ENCODE measurements around the gene ZC3H18. TPM values are rescaled to one million over a fixed set of nuclear protein-coding genes. Genes with fewer than 3 reads are reported as not detected.
A peak's percentile ranks its signal among the peaks of the same experiment; 100 is the strongest.

ZC3H18 gene
- polyA plus RNA-seq, 3 donors, result 5.5 to 36.4 (median 6.8) TPM

DNA sequence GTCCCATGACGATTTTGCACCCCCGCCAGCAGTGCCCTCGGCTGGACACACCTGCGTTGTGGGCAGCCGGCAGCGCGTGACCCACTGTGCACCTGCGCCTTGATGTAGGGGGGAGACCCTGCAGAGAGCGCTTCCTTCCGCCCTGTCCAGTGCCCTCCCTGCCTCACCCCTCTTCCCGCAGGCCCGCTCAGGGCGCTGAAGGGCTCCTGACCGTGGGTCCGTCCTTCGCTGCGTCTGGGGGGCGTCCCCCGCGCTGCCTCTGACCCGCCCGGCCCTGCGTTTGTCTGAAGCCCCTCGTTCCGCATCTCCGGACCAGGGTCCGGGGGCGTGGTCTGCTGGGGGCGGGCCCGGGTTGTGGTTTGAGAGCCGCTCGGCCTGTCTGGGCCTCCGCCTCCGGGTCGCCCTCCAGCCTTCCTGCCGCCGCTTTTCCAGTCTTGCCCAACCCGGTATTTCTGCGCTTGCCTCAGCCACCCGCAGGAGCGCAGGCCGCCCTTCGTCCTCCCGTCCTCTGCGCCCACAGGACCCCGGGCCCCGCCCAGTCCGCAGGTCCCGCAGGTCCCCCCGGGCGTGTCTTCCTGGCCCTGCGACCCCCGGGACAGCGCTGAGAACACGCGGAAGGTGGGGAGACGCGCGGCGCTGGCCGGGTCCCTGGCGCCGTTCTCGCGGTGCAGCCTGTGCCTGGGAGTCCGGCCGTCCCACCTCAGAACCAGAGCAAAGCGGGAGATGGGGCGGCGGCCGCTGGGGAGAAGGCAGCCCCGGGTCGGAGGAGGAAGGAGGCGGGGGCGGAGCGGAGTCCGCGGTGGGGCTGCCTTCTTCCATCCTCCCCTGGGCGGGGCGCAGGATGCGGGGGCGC is 64.2 kb downstream of the ZC3H18 start:
- Mint-ChIP-seq H3K4me3 (peak overlapping the region; percentile 69 to 85), H3K27ac (peak overlapping the region in 1 of 7 donors; percentile 65)
- H3K4me2 ChIP-seq (replicated peaks; ENCODE audit: extremely low read depth, low read length, poor library complexity, severe bottlenecking), result peak overlapping the region; percentile 79

More for the DNA sequence above, 64.2 kb downstream of the ZC3H18 start:
- peak; percentile 58 to 90 (median 58) for DNase-seq
- H3K27ac ChIP-seq (ENCODE audit: low read depth in 1 of 2, low read length in 2 of 2), result no peak overlapping the region
- peaks cover 30% of the 10 kb centered on the region for H4K20me1 ChIP-seq (ENCODE audit: insufficient read depth, low read length)
- peaks cover 0 to 5% of the 10 kb centered on the region in 2 donors for H3K9me3 ChIP-seq (replicated peaks in 1 of 2; ENCODE audit: control insufficient read depth in 1 of 2, insufficient read depth in 1 of 2, low read length in 2 of 2)
- peak overlapping the region; percentile 65 for H3K9ac ChIP-seq (ENCODE audit: insufficient read depth, low read length, poor library complexity, severe bottlenecking)
- H3K27me3 ChIP-seq (ENCODE audit: control insufficient read depth in 2 of 2, insufficient read depth in 2 of 2, low read length in 2 of 2), result peaks cover 10 to 41% of the 10 kb centered on the region in 2 donors
- H3K36me3 ChIP-seq (replicated peaks in 1 of 2; ENCODE audit: control insufficient read depth in 1 of 2, insufficient read depth in 2 of 2, low read length in 2 of 2), result peaks cover 28 to 32% of the 10 kb centered on the region in 2 donors
- no peaks in the 10 kb centered on the region for H3K79me2 ChIP-seq (ENCODE audit: insufficient read depth, low read length)
- 2% methylated on average over 72 of the region's 82 CpGs for WGBS (ENCODE audit: insufficient coverage)
- TF ChIP-seq, protein P1, sequence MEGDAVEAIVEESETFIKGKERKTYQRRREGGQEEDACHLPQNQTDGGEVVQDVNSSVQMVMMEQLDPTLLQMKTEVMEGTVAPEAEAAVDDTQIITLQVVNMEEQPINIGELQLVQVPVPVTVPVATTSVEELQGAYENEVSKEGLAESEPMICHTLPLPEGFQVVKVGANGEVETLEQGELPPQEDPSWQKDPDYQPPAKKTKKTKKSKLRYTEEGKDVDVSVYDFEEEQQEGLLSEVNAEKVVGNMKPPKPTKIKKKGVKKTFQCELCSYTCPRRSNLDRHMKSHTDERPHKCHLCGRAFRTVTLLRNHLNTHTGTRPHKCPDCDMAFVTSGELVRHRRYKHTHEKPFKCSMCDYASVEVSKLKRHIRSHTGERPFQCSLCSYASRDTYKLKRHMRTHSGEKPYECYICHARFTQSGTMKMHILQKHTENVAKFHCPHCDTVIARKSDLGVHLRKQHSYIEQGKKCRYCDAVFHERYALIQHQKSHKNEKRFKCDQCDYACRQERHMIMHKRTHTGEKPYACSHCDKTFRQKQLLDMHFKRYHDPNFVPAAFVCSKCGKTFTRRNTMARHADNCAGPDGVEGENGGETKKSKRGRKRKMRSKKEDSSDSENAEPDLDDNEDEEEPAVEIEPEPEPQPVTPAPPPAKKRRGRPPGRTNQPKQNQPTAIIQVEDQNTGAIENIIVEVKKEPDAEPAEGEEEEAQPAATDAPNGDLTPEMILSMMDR (IDR thresholded peaks at IDR 0.05), result no peak
- H2AFZ ChIP-seq (ENCODE audit: insufficient read depth, low read depth, low read length, poor library complexity, severe bottlenecking), result peak overlapping the region; percentile 67
- intact Hi-C loops (cut with micrococcal nuclease), result loop anchor here in 1 of 2 donors (10.0 kb wide), 1 partner anchor 50 kb away; the partner anchor contains the start of gene SNAI3
- peak overlapping the region; percentile 40 to 77 (median 44) for H3K4me3 ChIP-seq (replicated peaks in 1 of 3; ENCODE audit: low read depth in 2 of 3, low read length in 3 of 3)
- Mint-ChIP-seq H3K4me1 (peaks cover 17% of the 10 kb centered on the region), H3K36me3 (peaks cover 26 to 39% of the 10 kb centered on the region in 2 donors), H3K27me3 (ENCODE audit: low read depth in 3 of 3) (peaks cover 33 to 57% (median 39%) of the 10 kb centered on the region in 3 donors), H3K9me3 (peaks cover 0 to 7% (median 5%) of the 10 kb centered on the region in 7 donors)
- peaks cover 21 to 26% of the 10 kb centered on the region in 2 donors for H3K4me1 ChIP-seq (ENCODE audit: control insufficient read depth in 1 of 2, insufficient read depth in 2 of 2, low read length in 2 of 2)

Data from CD14-positive monocyte (primary cell).